HEK293T (cell line): ENCODE data around the gene DPM1.

Experiments used
- ARNT ChIP-seq: fragments of 450-650 bp; IDR thresholded peaks from 2 replicates; pipeline ENCODE4 v1.6.1; 2017; ENCODE audit warnings: mild to moderate bottlenecking
- BHLHE40 ChIP-seq: fragments of 450-650 bp; IDR thresholded peaks from 2 replicates; pipeline ENCODE4 v1.6.1; 2016; ENCODE audit warnings: mild to moderate bottlenecking, moderate library complexity, borderline replicate concordance
- FOXK2 ChIP-seq: fragments of 450-650 bp; IDR thresholded peaks from 2 replicates; pipeline ENCODE4 v1.6.1; 2016; ENCODE audit warnings: mild to moderate bottlenecking
- FOXM1 ChIP-seq: fragments of 450-650 bp; IDR thresholded peaks from 2 replicates; pipeline ENCODE4 v1.6.1; 2017; ENCODE audit warnings: mild to moderate bottlenecking, borderline replicate concordance
- HDGF ChIP-seq: fragments of 450-650 bp; IDR thresholded peaks from 2 replicates; pipeline ENCODE4 v1.6.1; 2017; ENCODE audit warnings: antibody characterized with exemption, borderline replicate concordance
- NFRKB ChIP-seq: fragments of 450-650 bp; IDR thresholded peaks from 2 replicates; pipeline ENCODE4 v1.6.1; 2016; ENCODE audit warnings: mild to moderate bottlenecking, moderate library complexity
- SP1 ChIP-seq: fragments of 450-650 bp; IDR thresholded peaks from 2 replicates; pipeline ENCODE4 v1.6.1; 2017
- SUZ12 ChIP-seq: fragments of 450-650 bp; IDR thresholded peaks from 2 replicates; pipeline ENCODE4 v1.6.1; 2016; ENCODE audit warnings: mild to moderate bottlenecking
- TARDBP ChIP-seq: fragments of 450-650 bp; IDR thresholded peaks from 2 replicates; pipeline ENCODE4 v1.6.1; 2016
- TF ChIP-seq, protein P1 (sequence below): fragments of 450-650 bp; IDR thresholded peaks from 2 replicates; pipeline ENCODE4 v1.6.1; 2016

- TF ChIP-seq NFRKB (no peak), SP1 (no peak), SUZ12 (no peak), ARNT (no peak), FOXK2 (no peak), FOXM1 (no peak), BHLHE40 (no peak), TARDBP (no peak), HDGF (no peak)
- TF ChIP-seq, protein P1, sequence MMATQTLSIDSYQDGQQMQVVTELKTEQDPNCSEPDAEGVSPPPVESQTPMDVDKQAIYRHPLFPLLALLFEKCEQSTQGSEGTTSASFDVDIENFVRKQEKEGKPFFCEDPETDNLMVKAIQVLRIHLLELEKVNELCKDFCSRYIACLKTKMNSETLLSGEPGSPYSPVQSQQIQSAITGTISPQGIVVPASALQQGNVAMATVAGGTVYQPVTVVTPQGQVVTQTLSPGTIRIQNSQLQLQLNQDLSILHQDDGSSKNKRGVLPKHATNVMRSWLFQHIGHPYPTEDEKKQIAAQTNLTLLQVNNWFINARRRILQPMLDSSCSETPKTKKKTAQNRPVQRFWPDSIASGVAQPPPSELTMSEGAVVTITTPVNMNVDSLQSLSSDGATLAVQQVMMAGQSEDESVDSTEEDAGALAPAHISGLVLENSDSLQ: no peak
Measured at GRCh38 chr20:50991076-50991475, 32.7 kb upstream of the DPM1 start.
